ENCODE data around the gene ZBTB1.

DNA sequence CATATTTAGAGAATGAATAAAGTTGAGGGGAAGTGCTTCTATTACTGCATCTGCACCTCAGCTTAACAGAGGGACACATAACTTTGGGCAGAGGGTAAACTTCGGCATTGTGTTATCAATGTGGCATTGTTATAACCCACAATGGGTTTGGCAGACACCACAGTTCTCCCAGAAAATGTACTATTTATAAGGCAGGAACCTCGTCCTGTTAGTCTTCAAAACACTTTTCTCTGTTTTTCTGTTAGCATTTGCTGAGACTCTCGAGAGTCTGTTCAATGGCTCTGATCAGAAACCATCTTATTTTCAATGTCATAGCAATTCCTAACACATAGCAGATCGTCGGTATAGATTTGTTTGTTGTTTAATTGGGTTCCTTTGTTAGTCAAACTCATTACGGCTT lies 59.1 kb downstream of the ZBTB1 start:
- TF ChIP-seq POLR2AphosphoS5 (IDR thresholded peaks at IDR 0.05), result no peak
- no peak for TF ChIP-seq CTCF (IDR thresholded peaks at IDR 0.05)

Data from upper lobe of left lung (tissue), 4 donors.